SK-N-MC (cell line): Measurements from ENCODE around the gene L3MBTL4.

Experiments used
- EZH2 ChIP-seq: fragments of 200-600 bp; sonication (generic); IDR thresholded peaks from one replicate; pipeline ENCODE4 v1.6.1; 2017; ENCODE audit warnings: antibody characterized with exemption
- FOXP2 ChIP-seq: optimal IDR thresholded peaks from 2 replicates; pipeline ENCODE3; 2011; ENCODE audit warnings: mild to moderate bottlenecking, moderate library complexity; ENCODE audit not compliant: insufficient read depth; ENCODE audit errors: extremely low read length, control extremely low read depth
- POLR2AphosphoS5 ChIP-seq: IDR thresholded peaks from 2 replicates; pipeline ENCODE4 v1.6.1; 2012; ENCODE audit warnings: mild to moderate bottlenecking, low read depth, low read length, borderline replicate concordance

GRCh38 chr18:6158958-6159357, 255.8 kb downstream of the L3MBTL4 start:
- TF ChIP-seq EZH2: no peak
- TF ChIP-seq POLR2AphosphoS5: no peak
- TF ChIP-seq FOXP2: no peak
